Osteocyte (in vitro differentiated cells): Measurements from ENCODE around the gene BRK1. TPM values are rescaled to one million over a fixed set of nuclear protein-coding genes. Genes with fewer than 3 reads are reported as not detected.

Experiments used
- total RNA-seq: library from RNA; stranded (reverse); gene quantifications from 2 replicates; pipeline ENCODE4 v1.2.1, GENCODE V29; 2021

The BRK1 gene
- total RNA-seq, 1 donor from 2014 or later: 144 TPM

Other genes starting within 250 kb of the BRK1 start
- not detected in 2 replicates for gene CIDEC, start 235.4 kb upstream of the BRK1 start, total RNA-seq
- 28.5 and 31.5 TPM in 2 replicates for gene JAGN1, start 225.1 kb upstream of the BRK1 start, total RNA-seq
- gene IL17RE, start 212.8 kb upstream of the BRK1 start, total RNA-seq: 0.89 and 1.4 TPM in 2 replicates
- 36.5 and 36.6 TPM in 2 replicates for gene IL17RC, start 198.6 kb upstream of the BRK1 start, total RNA-seq
- gene CRELD1, start 181.8 kb upstream of the BRK1 start, total RNA-seq: 24.8 and 25.3 TPM in 2 replicates
- 6.6 and 7.9 TPM in 2 replicates for gene PRRT3, start 163.3 kb upstream of the BRK1 start, total RNA-seq
- gene EMC3, start 128.8 kb upstream of the BRK1 start, total RNA-seq: 67.1 and 67.7 TPM in 2 replicates
- gene FANCD2, start 89.2 kb upstream of the BRK1 start, total RNA-seq: 6.5 and 8.0 TPM in 2 replicates
- not detected in 2 replicates for gene FANCD2OS, start 7.4 kb upstream of the BRK1 start, total RNA-seq
- 52.2 and 53.0 TPM in 2 replicates for gene VHL, start 26.1 kb downstream of the BRK1 start, total RNA-seq
- gene IRAK2, start 49.2 kb downstream of the BRK1 start, total RNA-seq: 1.3 and 1.5 TPM in 2 replicates
- 33.8 and 38.0 TPM in 2 replicates for gene TATDN2, start 132.8 kb downstream of the BRK1 start, total RNA-seq
- gene GHRL, start 177.3 kb downstream of the BRK1 start, total RNA-seq: 0.59 and 0.91 TPM in 2 replicates
- 157 and 161 TPM in 2 replicates for gene SEC13, start 205.4 kb downstream of the BRK1 start, total RNA-seq